H1 (cell line): ENCODE results near the gene MFAP1. TPM values are rescaled to one million over a fixed set of nuclear protein-coding genes. Genes with fewer than 3 reads are reported as not detected.

Source experiments
- CHD1 ChIP-seq: IDR thresholded peaks from 2 replicates; pipeline ENCODE4 v1.6.1; 2012; ENCODE audit warnings: low read depth, low read length, improper control_type of control experiment
- CHD7 ChIP-seq: fragments of 300-600 bp; sonication (generic); IDR thresholded peaks from 2 replicates; pipeline ENCODE4 v1.7.1; 2012; ENCODE audit warnings: low read length, moderate library complexity, mild to moderate bottlenecking, inconsistent platforms; ENCODE audit not compliant: insufficient replicate concordance
- CREB1 ChIP-seq: IDR thresholded peaks from 2 replicates; pipeline ENCODE4 v1.6.1; 2012; ENCODE audit warnings: inconsistent platforms
- CTCF ChIP-seq, 3 experiments: IDR thresholded peaks; 1 replicate in 2 of 3; 2 replicates in 1 of 3; pipeline versions ENCODE4 v1.5.1 to v1.6.1; 2011; ENCODE audit warnings: low read length in 3 of 3, mild to moderate bottlenecking in 3 of 3, inconsistent platforms in 2 of 3, low read depth in 1 of 3, moderate library complexity in 1 of 3; ENCODE audit not compliant: insufficient read depth in 1 of 3; ENCODE audit errors: control extremely low read depth in 1 of 3
- HDAC2 ChIP-seq, 2 experiments: fragments of 300-600 bp in 1 of 2; sonication (generic) in 1 of 2; IDR thresholded peaks; 2 replicates each; pipeline ENCODE4 v1.6.1; 2011 to 2012; ENCODE audit warnings: low read depth in 2 of 2, low read length in 2 of 2, mild to moderate bottlenecking in 2 of 2, moderate library complexity in 2 of 2, borderline replicate concordance in 1 of 2, inconsistent platforms in 1 of 2
- RAD21 ChIP-seq, 2 experiments: IDR thresholded peaks in 1 of 2; conservative IDR thresholded peaks in 1 of 2; 2 replicates each; pipeline ENCODE4 v1.6.1; 2011; ENCODE audit warnings: low read depth in 2 of 2, low read length in 2 of 2, improper control_type of control experiment in 1 of 2, inconsistent platforms in 1 of 2, mild to moderate bottlenecking in 1 of 2, moderate library complexity in 1 of 2
- SIN3A ChIP-seq, 2 experiments: IDR thresholded peaks in 1 of 2; conservative IDR thresholded peaks in 1 of 2; 2 replicates each; pipeline ENCODE4 v1.6.1; 2011 to 2012; ENCODE audit warnings: low read length in 2 of 2, improper control_type of control experiment in 1 of 2, low read depth in 1 of 2, mild to moderate bottlenecking in 1 of 2
- polyA plus RNA-seq, 7 experiments: library from polyadenylated mRNA; depleted of rRNA in 3 of 7; stranded (reverse) in 5 of 7; unstranded in 2 of 7; fragments of >200 nt in 5 of 7; fragments of 200-250 nt in 2 of 7; gene quantifications; 1 replicate in 5 of 7; 2 replicates in 1 of 7; 4 replicates in 1 of 7; pipeline versions ENCODE4 v1.2.1 to v1.2.3, GENCODE V29; 2011 to 2013; ENCODE audit warnings: missing spikeins in 2 of 7, mixed read lengths in 2 of 7
- total RNA-seq: library from RNA; stranded (reverse); fragmentation: NEBNext Ultra II Directional; extraction: Animal tissue kit (Norgen Biotek cat#: 25700); gene quantifications from 2 replicates; pipeline ENCODE4 v1.2.1, GENCODE V29; 2021

Gene MFAP1
- total and polyA plus RNA-seq, 2 of the 8 experiments (the other 6 are each of a cell fraction or from before 2014, with no cell fraction given): 23.6 to 36.7 TPM

- TF ChIP-seq CHD7 (no peak), CTCF (IDR thresholded peaks at IDR 0.05; ENCODE audit: control extremely low read depth in 1 of 3, insufficient read depth in 1 of 3, low read depth in 1 of 3, low read length in 3 of 3) (peak; percentile 42 to 70 (median 68); a peak in 3 of 4 replicates), RAD21 (IDR thresholded peaks at IDR 0.05 in 1 of 2, conservative IDR thresholded peaks at IDR 0.05 in 1 of 2; ENCODE audit: low read depth in 2 of 2, low read length in 2 of 2) (peak; percentile 26 to 50), HDAC2 (IDR thresholded peaks at IDR 0.05; ENCODE audit: borderline replicate concordance in 1 of 2, low read depth in 2 of 2, low read length in 2 of 2) (peak in 1 of 2 experiments; percentile 40; a peak in 1 of 4 replicates), CREB1 (0 out of 2 replicates have a peak, but pooled peaks have one; percentile 19), CHD1 (no peak), SIN3A (conservative IDR thresholded peaks at IDR 0.05 in 1 of 2, IDR thresholded peaks at IDR 0.05 in 1 of 2; ENCODE audit: low read depth in 1 of 2, low read length in 2 of 2) (peak in 1 of 2 experiments; percentile 59; a peak in 1 of 4 replicates)
Measured at GRCh38 chr15:43775411-43775965, 49.0 kb downstream of the MFAP1 start (continued).
